Activated CD8-positive, alpha-beta memory T cell treated with anti-CD3 and anti-CD28 coated beads for 24 hours (primary cell): ENCODE measurements around the gene ATG7.
"Not testable (repeated sequence)": the region's sequence is repeated elsewhere in the genome, so short reads cannot be mapped to it uniquely, and the experiment has no call there.

Source experiments
- DNase-seq: peaks from one replicate; pipeline ENCODE4 v3.0.0-alpha.2; 2020

ATG7 gene

GRCh38 chr3:11558918-11559815 is 287.0 kb downstream of the ATG7 start:
- DNase-seq = no peak

- DNase-seq = no peak
These were observed 287.8 kb downstream of the ATG7 start for GRCh38 chr3:11559816-11560633.

- no peak for DNase-seq
These were observed 288.5 kb downstream of the ATG7 start for GRCh38 chr3:11560746-11561145.

- DNase-seq = no peak
These were observed 290.2 kb downstream of the ATG7 start for GRCh38 chr3:11562277-11562881.

GRCh38 chr3:11563159-11563864 is 291.1 kb downstream of the ATG7 start:
- no peak for DNase-seq

- no peak for DNase-seq
These were observed 291.6 kb downstream of the ATG7 start for GRCh38 chr3:11563865-11564185.

GRCh38 chr3:11564577-11565001 is 292.4 kb downstream of the ATG7 start:
- DNase-seq = no peak

GRCh38 chr3:11565072-11565471 is 292.9 kb downstream of the ATG7 start:
- DNase-seq = no peak

GRCh38 chr3:11565492-11565891 is 293.3 kb downstream of the ATG7 start:
- no peak for DNase-seq

- DNase-seq = no peak
These were observed 293.7 kb downstream of the ATG7 start for GRCh38 chr3:11565932-11566331.

- DNase-seq = no peak
These were observed 294.3 kb downstream of the ATG7 start for GRCh38 chr3:11566478-11566877.

- DNase-seq = no peak
These were observed 294.7 kb downstream of the ATG7 start for GRCh38 chr3:11566916-11567315.

- DNase-seq = no peak
These were observed 295.6 kb downstream of the ATG7 start for GRCh38 chr3:11567516-11568467.

GRCh38 chr3:11568503-11569155 is 296.4 kb downstream of the ATG7 start:
- no peak for DNase-seq

- no peak for DNase-seq
These were observed 297.1 kb downstream of the ATG7 start for GRCh38 chr3:11569156-11569741.

GRCh38 chr3:11570251-11570650 is 298.1 kb downstream of the ATG7 start:
- no peak for DNase-seq

GRCh38 chr3:11570789-11571495 is 298.7 kb downstream of the ATG7 start:
- no peak for DNase-seq

- not testable (repeated sequence) for DNase-seq
These were observed 300.5 kb downstream of the ATG7 start for GRCh38 chr3:11572660-11573059.

GRCh38 chr3:11574981-11575669 is 302.9 kb downstream of the ATG7 start:
- no peak for DNase-seq

GRCh38 chr3:11575677-11576076 is 303.5 kb downstream of the ATG7 start:
- no peak for DNase-seq
